HEK293 (cell line): ENCODE measurements around the gene STYK1.

ENCODE experiments used
- HOXA7 ChIP-seq: sonication (generic); formaldehyde crosslinking; IDR thresholded peaks from 2 replicates; pipeline ENCODE4 v1.8.1; 2022; ENCODE audit warnings: missing genetic modification reagents, borderline replicate concordance
- KLF8 ChIP-seq: fragments of 450-650 bp; formaldehyde crosslinking; IDR thresholded peaks from 2 replicates; pipeline ENCODE4 v1.5.1; 2016; ENCODE audit warnings: missing biosample characterization, missing genetic modification characterization
- KLF9 ChIP-seq: fragments of 450-650 bp; formaldehyde crosslinking; IDR thresholded peaks from 2 replicates; pipeline ENCODE4 v1.5.1; 2016; ENCODE audit warnings: missing biosample characterization, missing genetic modification characterization, low read depth
- ZBTB26 ChIP-seq: fragments of 450-650 bp; formaldehyde crosslinking; optimal IDR thresholded peaks from 2 replicates; pipeline ENCODE3; 2016; ENCODE audit warnings: missing biosample characterization, mild to moderate bottlenecking, missing genetic modification characterization
- ZNF148 ChIP-seq: fragments of 450-650 bp; formaldehyde crosslinking; IDR thresholded peaks from 2 replicates; pipeline ENCODE4 v1.5.0; 2017; ENCODE audit warnings: missing biosample characterization, missing genetic modification characterization, borderline replicate concordance
- ZNF248 ChIP-seq: fragments of 450-650 bp; formaldehyde crosslinking; IDR thresholded peaks from 2 replicates; pipeline ENCODE4 v1.5.1; 2017; ENCODE audit warnings: missing biosample characterization, missing genetic modification characterization
- ZNF274 ChIP-seq, 2 experiments: fragments of 200-500 bp in 1 of 2; fragments of 450-650 bp in 1 of 2; sonication (Bioruptor generic) in 1 of 2; formaldehyde crosslinking in 1 of 2; IDR thresholded peaks; 2 replicates each; pipeline versions ENCODE4 v1.5.1 to v1.6.1; 2014 to 2016; ENCODE audit warnings: borderline replicate concordance in 1 of 2, inconsistent platforms in 1 of 2, low read length in 1 of 2, missing biosample characterization in 1 of 2, missing genetic modification characterization in 1 of 2
- ZNF280D ChIP-seq: fragments of 450-650 bp; formaldehyde crosslinking; IDR thresholded peaks from 2 replicates; pipeline ENCODE4 v1.5.1; 2016; ENCODE audit warnings: missing biosample characterization, missing genetic modification characterization
- ZNF302 ChIP-seq: fragments of 450-650 bp; formaldehyde crosslinking; IDR thresholded peaks from 2 replicates; pipeline ENCODE4 v1.5.1; 2016; ENCODE audit warnings: missing biosample characterization, missing genetic modification characterization, low read depth
- ZNF398 ChIP-seq: fragments of 450-650 bp; formaldehyde crosslinking; IDR thresholded peaks from 2 replicates; pipeline ENCODE4 v1.5.1; 2017; ENCODE audit warnings: missing biosample characterization, missing genetic modification characterization
- ZNF423 ChIP-seq: fragments of 450-650 bp; formaldehyde crosslinking; IDR thresholded peaks from 2 replicates; pipeline ENCODE4 v1.5.1; 2016; ENCODE audit warnings: missing biosample characterization, missing genetic modification characterization
- ZNF433 ChIP-seq: fragments of 450-650 bp; formaldehyde crosslinking; IDR thresholded peaks from 2 replicates; pipeline ENCODE4 v1.5.1; 2016; ENCODE audit warnings: missing biosample characterization, missing genetic modification characterization, low read depth
- ZNF501 ChIP-seq: fragments of 450-650 bp; formaldehyde crosslinking; IDR thresholded peaks from 2 replicates; pipeline ENCODE4 v1.5.1; 2016; ENCODE audit warnings: missing biosample characterization, missing genetic modification characterization
- ZNF510 ChIP-seq: fragments of 450-650 bp; formaldehyde crosslinking; IDR thresholded peaks from 2 replicates; pipeline ENCODE4 v1.5.1; 2018; ENCODE audit warnings: mild to moderate bottlenecking, missing genetic modification characterization, missing biosample characterization; ENCODE audit not compliant: insufficient replicate concordance
- ZNF555 ChIP-seq: fragments of 450-650 bp; formaldehyde crosslinking; conservative IDR thresholded peaks from 2 replicates; pipeline ENCODE4 v1.5.1; 2017; ENCODE audit warnings: missing biosample characterization, mild to moderate bottlenecking, missing genetic modification characterization, inconsistent platforms
- ZNF600 ChIP-seq: fragments of 450-650 bp; formaldehyde crosslinking; IDR thresholded peaks from 2 replicates; pipeline ENCODE4 v1.5.1; 2016; ENCODE audit warnings: missing biosample characterization, missing genetic modification characterization
- ZNF629 ChIP-seq: fragments of 450-650 bp; formaldehyde crosslinking; IDR thresholded peaks from 2 replicates; pipeline ENCODE4 v1.5.1; 2017; ENCODE audit warnings: missing biosample characterization, missing genetic modification characterization
- ZNF654 ChIP-seq: fragments of 450-650 bp; formaldehyde crosslinking; IDR thresholded peaks from 2 replicates; pipeline ENCODE4 v1.5.1; 2016; ENCODE audit warnings: low read depth, missing biosample characterization, missing genetic modification characterization
- ZNF785 ChIP-seq: fragments of 450-650 bp; formaldehyde crosslinking; IDR thresholded peaks from 2 replicates; pipeline ENCODE4 v1.5.1; 2016; ENCODE audit warnings: missing biosample characterization, missing genetic modification characterization
- ZNF792 ChIP-seq: fragments of 450-650 bp; formaldehyde crosslinking; IDR thresholded peaks from 2 replicates; pipeline ENCODE4 v1.5.1; 2016; ENCODE audit warnings: missing biosample characterization, missing genetic modification characterization
- ZNF830 ChIP-seq: fragments of 450-650 bp; IDR thresholded peaks from 2 replicates; pipeline ENCODE4 v1.5.0; 2018; ENCODE audit warnings: missing biosample characterization, missing genetic modification characterization, low read depth, mild to moderate bottlenecking, moderate library complexity
- ZNF837 ChIP-seq: fragments of 450-650 bp; formaldehyde crosslinking; IDR thresholded peaks from 2 replicates; pipeline ENCODE4 v1.5.1; 2016; ENCODE audit warnings: missing biosample characterization, missing genetic modification characterization
- ZSCAN18 ChIP-seq: fragments of 450-650 bp; formaldehyde crosslinking; IDR thresholded peaks from 2 replicates; pipeline ENCODE4 v1.5.1; 2016; ENCODE audit warnings: missing biosample characterization, missing genetic modification characterization
- TF ChIP-seq, protein P1 (sequence below): fragments of 450-650 bp; formaldehyde crosslinking; conservative IDR thresholded peaks from 2 replicates; pipeline ENCODE4 v1.5.1; 2016; ENCODE audit warnings: low read depth, missing biosample characterization, missing genetic modification characterization

The STYK1 gene

DNA sequence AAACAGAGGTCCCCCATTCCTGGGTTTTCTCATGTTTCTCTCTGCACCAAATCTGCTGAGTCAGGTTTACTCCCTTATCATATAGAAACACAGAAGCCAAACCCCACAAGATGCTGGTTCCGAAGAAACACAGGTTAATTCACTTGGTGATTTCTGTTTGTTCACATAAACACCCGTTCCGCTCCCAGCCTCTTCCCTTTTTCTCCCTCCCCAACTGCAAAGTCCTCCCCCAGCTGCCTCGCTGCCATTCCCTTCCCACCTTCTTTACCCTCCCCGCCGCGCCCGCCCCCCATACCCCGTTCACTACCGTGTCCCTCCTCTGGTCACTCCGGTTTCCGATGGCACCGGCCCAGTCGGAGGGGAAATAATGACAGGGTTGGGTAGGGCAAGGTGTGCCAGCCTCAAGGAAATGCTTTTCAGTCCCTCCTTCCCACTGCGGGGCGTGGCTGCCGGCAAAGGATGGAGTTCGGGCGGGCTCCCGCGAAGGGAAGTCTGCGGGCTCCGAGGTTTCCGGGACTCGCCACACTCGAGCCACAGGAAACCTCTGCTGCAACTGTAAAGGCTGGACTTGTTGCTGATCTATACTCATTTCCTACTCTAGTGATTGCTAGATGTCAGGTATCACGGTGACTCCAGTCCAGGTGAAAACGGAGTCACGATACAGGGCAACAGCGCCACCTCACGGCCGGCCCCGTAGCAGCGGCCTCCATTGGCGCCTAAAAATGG is at the start of gene STYK1 (continued):
- TF ChIP-seq ZBTB26 (tag by site-specific recombination) (peak; percentile 54), ZNF600 (tag by site-specific recombination) (peak; percentile 40; the same call in 1 of the 2 replicates), HOXA7 (CRISPR knock-in tag) (no peak), ZNF792 (no peak), ZNF555 (tag by site-specific recombination) (no peak), ZSCAN18 (tag by site-specific recombination) (no peak), ZNF148 (no peak), ZNF501 (peak; percentile 22; the same call in 1 of the 2 replicates), KLF9 (tag by site-specific recombination) (peak; percentile 78; the same call in 1 of the 2 replicates), ZNF785 (no peak), ZNF423 (tag by site-specific recombination) (no peak), ZNF274 (IDR thresholded peaks at IDR 0.05; ENCODE audit: low read length) (no peak), ZNF274 (tag by site-specific recombination; IDR thresholded peaks at IDR 0.05; ENCODE audit: borderline replicate concordance) (no peak), ZNF830 (tag by site-specific recombination) (no peak), ZNF302 (tag by site-specific recombination) (no peak), ZNF248 (no peak), ZNF433 (no peak), ZNF398 (tag by site-specific recombination) (peak; percentile 96), ZNF510 (tag by site-specific recombination) (no peak), ZNF629 (peak; percentile 48; the same call in 1 of the 2 replicates), KLF8 (tag by site-specific recombination) (peak; percentile 59), ZNF280D (tag by site-specific recombination) (no peak), ZNF654 (tag by site-specific recombination) (peak; percentile 88), ZNF837 (tag by site-specific recombination) (no peak)
- TF ChIP-seq, protein P1, sequence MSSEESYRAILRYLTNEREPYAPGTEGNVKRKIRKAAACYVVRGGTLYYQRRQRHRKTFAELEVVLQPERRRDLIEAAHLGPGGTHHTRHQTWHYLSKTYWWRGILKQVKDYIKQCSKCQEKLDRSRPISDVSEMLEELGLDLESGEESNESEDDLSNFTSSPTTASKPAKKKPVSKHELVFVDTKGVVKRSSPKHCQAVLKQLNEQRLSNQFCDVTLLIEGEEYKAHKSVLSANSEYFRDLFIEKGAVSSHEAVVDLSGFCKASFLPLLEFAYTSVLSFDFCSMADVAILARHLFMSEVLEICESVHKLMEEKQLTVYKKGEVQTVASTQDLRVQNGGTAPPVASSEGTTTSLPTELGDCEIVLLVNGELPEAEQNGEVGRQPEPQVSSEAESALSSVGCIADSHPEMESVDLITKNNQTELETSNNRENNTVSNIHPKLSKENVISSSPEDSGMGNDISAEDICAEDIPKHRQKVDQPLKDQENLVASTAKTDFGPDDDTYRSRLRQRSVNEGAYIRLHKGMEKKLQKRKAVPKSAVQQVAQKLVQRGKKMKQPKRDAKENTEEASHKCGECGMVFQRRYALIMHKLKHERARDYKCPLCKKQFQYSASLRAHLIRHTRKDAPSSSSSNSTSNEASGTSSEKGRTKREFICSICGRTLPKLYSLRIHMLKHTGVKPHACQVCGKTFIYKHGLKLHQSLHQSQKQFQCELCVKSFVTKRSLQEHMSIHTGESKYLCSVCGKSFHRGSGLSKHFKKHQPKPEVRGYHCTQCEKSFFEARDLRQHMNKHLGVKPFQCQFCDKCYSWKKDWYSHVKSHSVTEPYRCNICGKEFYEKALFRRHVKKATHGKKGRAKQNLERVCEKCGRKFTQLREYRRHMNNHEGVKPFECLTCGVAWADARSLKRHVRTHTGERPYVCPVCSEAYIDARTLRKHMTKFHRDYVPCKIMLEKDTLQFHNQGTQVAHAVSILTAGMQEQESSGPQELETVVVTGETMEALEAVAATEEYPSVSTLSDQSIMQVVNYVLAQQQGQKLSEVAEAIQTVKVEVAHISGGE (tag by site-specific recombination), result peak; percentile 36
